Right atrium auricular region (tissue), 2 donors: ENCODE data around the gene BNC2. TPM values are rescaled to one million over a fixed set of nuclear protein-coding genes. Genes with fewer than 3 reads are reported as not detected.

ENCODE experiments used
- DNase-seq: peaks from one replicate; pipeline ENCODE4 v3.0.0-alpha.2; 2019; ENCODE audit warnings: low spot score
- H3K27ac ChIP-seq, 2 donors: fragments of 200-600 bp; sonication (generic); 1 replicate in 1 of 2; 2 replicates in 1 of 2; pipeline ENCODE4 v1.5.1; 2016 to 2019
- H3K27me3 ChIP-seq, 2 donors: fragments of 200-600 bp; sonication (generic); one replicate each; pipeline versions ENCODE4 v1.5.1 to v1.6.0; 2017 to 2019
- H3K36me3 ChIP-seq: fragments of 200-600 bp; sonication (generic); one replicate; pipeline ENCODE4 v1.5.1; 2016
- H3K4me1 ChIP-seq, 2 donors: fragments of 200-600 bp; sonication (generic); one replicate each; pipeline versions ENCODE4 v1.5.1 to v1.6.0; 2017 to 2019
- H3K4me3 ChIP-seq, 2 donors: fragments of 200-600 bp; sonication (generic); 1 replicate in 1 of 2; 2 replicates in 1 of 2; pipeline ENCODE4 v1.5.1; 2017 to 2019; ENCODE audit warnings: mild to moderate bottlenecking in 1 of 2, moderate library complexity in 1 of 2
- H3K9me3 ChIP-seq, 2 donors: fragments of 200-600 bp; sonication (generic); one replicate each; pipeline ENCODE4 v1.5.1; 2019
- total RNA-seq, 2 donors: library from RNA; depleted of rRNA; stranded (reverse); fragments of >200 nt; gene quantifications; one replicate each; pipeline ENCODE4 v1.1.0, GENCODE V29; 2016
- TF ChIP-seq, protein P1 (sequence below), 2 donors: fragments of 200-600 bp; sonication (generic); IDR thresholded peaks; one replicate each; pipeline ENCODE4 v1.5.1; 2019; ENCODE audit warnings: antibody characterized with exemption in 2 of 2

Gene BNC2
- total RNA-seq, 2 donors from 2014 or later: 68.3 to 77.6 TPM

DNA sequence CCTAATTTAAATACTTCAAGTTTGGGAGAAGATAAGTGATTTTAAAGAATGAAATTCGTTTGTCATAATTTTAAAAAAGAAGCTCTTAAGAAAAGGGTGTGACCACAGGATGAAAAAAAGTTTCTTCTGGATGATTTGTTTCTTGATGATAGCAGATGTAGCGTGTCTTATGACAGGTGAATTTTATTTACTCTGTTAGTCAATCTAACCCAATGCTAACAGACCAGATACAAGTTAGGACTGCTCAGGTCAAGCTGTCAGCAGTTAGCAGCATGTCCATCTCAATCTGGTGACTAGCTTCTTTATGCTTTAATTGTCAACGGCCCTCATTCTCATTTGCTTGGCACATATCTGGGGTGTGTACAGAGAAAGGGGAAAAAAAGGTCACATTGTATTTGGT is 456.0 kb downstream of the BNC2 start:
- H3K4me1 ChIP-seq: no peaks in the 10 kb centered on the region
- no peak overlapping the region for H3K27ac ChIP-seq
- TF ChIP-seq, protein P1, sequence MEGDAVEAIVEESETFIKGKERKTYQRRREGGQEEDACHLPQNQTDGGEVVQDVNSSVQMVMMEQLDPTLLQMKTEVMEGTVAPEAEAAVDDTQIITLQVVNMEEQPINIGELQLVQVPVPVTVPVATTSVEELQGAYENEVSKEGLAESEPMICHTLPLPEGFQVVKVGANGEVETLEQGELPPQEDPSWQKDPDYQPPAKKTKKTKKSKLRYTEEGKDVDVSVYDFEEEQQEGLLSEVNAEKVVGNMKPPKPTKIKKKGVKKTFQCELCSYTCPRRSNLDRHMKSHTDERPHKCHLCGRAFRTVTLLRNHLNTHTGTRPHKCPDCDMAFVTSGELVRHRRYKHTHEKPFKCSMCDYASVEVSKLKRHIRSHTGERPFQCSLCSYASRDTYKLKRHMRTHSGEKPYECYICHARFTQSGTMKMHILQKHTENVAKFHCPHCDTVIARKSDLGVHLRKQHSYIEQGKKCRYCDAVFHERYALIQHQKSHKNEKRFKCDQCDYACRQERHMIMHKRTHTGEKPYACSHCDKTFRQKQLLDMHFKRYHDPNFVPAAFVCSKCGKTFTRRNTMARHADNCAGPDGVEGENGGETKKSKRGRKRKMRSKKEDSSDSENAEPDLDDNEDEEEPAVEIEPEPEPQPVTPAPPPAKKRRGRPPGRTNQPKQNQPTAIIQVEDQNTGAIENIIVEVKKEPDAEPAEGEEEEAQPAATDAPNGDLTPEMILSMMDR (IDR thresholded peaks at IDR 0.05): no peak
- H3K27me3 ChIP-seq: no peaks in the 10 kb centered on the region
- no peak overlapping the region for H3K4me3 ChIP-seq
- H3K36me3 ChIP-seq: no peaks in the 10 kb centered on the region
- H3K9me3 ChIP-seq: no peaks in the 10 kb centered on the region
- DNase-seq: no peak

DNA sequence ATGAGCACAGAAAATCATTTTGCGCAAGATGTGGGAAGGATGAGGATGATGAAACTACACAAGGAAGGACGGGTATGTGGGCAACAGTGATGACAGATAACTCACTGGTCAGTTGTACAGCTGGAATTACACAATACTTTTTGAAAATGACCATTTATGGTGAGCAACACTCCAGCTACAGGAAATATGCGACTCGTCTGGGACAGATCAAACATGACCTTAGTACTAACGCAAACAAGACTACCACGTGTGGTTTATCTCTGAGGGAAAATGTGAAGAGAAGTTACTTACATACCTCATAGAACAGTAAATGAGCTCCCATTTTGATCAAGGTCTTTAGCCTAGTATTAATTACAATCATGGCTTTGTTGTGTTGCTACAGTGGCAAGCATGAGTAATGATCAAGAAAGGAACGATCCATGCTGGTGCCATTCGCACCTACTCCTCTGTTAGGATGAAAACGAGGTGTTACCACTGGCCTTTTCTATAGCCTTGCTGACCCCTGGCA is 456.9 kb downstream of the BNC2 start:
- no peak overlapping the region for H3K4me3 ChIP-seq
- no peaks in the 10 kb centered on the region for H3K4me1 ChIP-seq
- H3K9me3 ChIP-seq: no peaks in the 10 kb centered on the region
- TF ChIP-seq, protein P1 (IDR thresholded peaks at IDR 0.05): no peak
- no peak overlapping the region for H3K27ac ChIP-seq
- H3K36me3 ChIP-seq: no peaks in the 10 kb centered on the region
- no peaks in the 10 kb centered on the region for H3K27me3 ChIP-seq
- DNase-seq: peak; percentile 63

DNA sequence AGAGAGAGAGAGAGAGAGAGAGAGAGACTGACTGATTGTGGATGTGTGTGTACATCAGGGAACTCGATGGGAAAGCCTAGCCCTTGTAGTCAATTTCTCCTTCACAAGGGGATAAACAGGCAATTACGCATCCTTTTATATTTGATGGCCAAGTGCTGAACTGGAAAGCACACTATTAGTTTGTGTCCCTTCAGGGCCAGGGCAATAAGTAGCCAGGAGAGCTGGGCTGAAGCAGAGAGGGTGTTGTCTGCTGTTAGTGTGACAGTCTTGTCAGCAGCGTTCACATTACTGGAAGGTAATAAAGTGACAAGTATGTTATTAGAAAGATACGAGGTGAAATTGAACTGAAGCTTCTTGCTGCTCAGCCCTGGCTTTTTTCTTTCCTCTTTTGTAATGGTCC is 457.7 kb downstream of the BNC2 start:
- Histone ChIP-seq H3K4me1 (no peaks in the 10 kb centered on the region), H3K27ac (no peak overlapping the region), H3K4me3 (no peak overlapping the region), H3K27me3 (no peaks in the 10 kb centered on the region), H3K9me3 (no peaks in the 10 kb centered on the region), H3K36me3 (no peaks in the 10 kb centered on the region)
- DNase-seq: no peak
- TF ChIP-seq, protein P1 (IDR thresholded peaks at IDR 0.05): no peak

DNA sequence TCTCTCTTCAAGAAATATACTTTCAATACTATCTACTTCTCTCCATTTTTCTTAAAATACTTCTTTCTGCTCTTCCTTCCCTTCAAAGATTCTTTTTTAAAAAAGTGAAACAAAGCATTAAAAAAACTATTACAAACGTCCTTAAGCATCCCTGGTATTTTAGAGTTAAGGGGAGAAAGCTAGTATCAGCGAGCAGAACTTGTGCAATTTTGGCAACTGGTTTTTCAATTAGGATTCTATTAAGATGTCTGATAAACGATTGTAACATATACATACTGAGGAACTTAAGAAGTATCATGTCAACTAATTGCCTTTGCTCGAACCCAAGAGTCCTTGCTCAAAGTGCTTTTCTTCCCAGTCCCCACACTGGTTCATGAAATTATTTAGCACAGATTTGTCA is 459.2 kb downstream of the BNC2 start:
- Histone ChIP-seq H3K36me3 (no peaks in the 10 kb centered on the region), H3K9me3 (no peaks in the 10 kb centered on the region), H3K27me3 (no peaks in the 10 kb centered on the region), H3K4me3 (no peak overlapping the region), H3K27ac (no peak overlapping the region), H3K4me1 (no peaks in the 10 kb centered on the region)
- TF ChIP-seq, protein P1 (IDR thresholded peaks at IDR 0.05): no peak
- DNase-seq: no peak

DNA sequence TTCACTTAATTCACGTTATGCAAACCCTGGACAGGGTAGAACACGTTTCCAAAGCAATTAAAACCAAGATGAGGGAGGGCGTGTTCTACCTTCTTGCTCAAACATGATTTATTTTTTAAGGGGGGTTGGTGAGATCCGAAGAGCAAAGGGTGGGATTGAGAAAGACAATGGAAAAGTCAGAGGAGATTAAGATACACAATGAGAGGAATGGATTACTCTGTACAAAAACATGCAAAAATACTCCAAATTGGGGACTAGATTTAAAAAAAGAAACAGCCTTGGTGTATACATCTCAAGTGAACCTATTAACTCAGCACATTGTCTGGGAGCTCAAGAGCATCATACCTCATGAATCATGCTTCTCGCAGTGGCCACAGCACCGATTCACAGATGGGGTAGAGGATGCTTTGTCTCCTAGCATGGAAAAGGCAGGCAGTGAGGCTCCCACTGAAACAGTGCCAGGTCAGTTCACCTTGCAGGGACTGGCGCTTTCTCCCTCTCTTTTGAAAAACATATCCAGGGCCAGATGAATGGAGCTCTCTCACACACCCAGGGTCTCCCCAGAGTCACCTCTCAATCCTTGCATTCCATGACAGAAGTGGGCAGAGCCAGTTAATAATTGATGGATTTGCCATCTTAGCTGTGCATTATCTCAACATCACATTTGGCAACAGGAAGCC is 459.7 kb downstream of the BNC2 start:
- no peaks in the 10 kb centered on the region for H3K27me3 ChIP-seq
- no peaks in the 10 kb centered on the region for H3K36me3 ChIP-seq
- no peaks in the 10 kb centered on the region for H3K4me1 ChIP-seq
- no peak for DNase-seq
- TF ChIP-seq, protein P1 (IDR thresholded peaks at IDR 0.05): no peak
- no peaks in the 10 kb centered on the region for H3K9me3 ChIP-seq
- H3K27ac ChIP-seq: no peak overlapping the region
- H3K4me3 ChIP-seq: no peak overlapping the region

DNA sequence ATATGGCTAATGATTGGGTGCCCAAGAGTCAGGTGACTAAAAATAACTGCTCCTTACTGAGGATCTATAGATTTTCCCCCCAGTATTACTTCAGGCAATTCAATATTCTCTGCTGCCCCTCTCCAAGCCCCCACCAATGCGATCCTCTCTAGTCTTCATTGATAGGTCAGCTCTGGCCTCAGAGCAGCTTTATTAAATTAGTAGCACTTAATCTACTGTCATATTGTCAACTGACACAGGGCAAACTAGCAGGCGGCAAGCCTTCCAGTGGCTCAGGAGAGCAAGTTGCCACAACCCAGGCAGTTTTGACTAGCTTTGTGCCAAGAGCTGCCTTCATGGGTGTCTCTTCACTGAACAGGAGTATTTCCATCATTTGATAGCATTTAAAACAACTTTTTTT is 462.9 kb downstream of the BNC2 start:
- DNase-seq: no peak
- Histone ChIP-seq H3K4me1 (no peaks in the 10 kb centered on the region), H3K27ac (no peak overlapping the region), H3K36me3 (no peaks in the 10 kb centered on the region), H3K27me3 (no peaks in the 10 kb centered on the region), H3K4me3 (no peak overlapping the region), H3K9me3 (no peaks in the 10 kb centered on the region)
- TF ChIP-seq, protein P1 (IDR thresholded peaks at IDR 0.05): no peak
